OCI-LY3 (cell line): ENCODE measurements around the gene C1QTNF4.

ENCODE experiments used
- EZH2phosphoT487 ChIP-seq: fragments of 200-600 bp; shearing (Covaris generic); IDR thresholded peaks from 2 replicates; pipeline ENCODE4 v1.6.1; 2018; ENCODE audit warnings: antibody characterized with exemption, mixed run types, low read depth
- TF ChIP-seq, protein P1 (sequence below): fragments of 200-600, 300-600 bp; sonication (generic); IDR thresholded peaks from 2 replicates; pipeline ENCODE4 v1.5.1; 2014; ENCODE audit warnings: antibody characterized with exemption, low read length, low read depth

DNA sequence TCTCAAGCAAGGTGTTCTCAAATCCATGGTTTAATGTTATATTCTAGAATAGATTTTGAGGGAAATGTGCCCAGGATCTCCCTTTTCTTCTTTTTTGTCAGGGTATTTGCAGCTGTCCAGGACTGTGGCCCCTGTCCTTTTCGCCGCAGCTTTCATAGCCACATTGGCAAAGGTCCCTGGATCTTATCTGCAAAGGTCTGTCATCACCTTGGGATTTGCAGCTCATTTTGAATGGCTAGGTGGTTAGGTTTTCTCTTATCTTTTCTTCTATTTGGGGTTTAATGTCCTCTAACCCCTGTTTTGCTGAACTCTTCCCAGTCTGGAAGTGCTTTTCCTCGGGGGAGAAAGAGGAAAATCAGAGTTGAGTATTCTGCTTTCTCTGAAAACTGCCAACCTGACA is 11.7 kb upstream of the C1QTNF4 start:
- TF ChIP-seq, protein P1, sequence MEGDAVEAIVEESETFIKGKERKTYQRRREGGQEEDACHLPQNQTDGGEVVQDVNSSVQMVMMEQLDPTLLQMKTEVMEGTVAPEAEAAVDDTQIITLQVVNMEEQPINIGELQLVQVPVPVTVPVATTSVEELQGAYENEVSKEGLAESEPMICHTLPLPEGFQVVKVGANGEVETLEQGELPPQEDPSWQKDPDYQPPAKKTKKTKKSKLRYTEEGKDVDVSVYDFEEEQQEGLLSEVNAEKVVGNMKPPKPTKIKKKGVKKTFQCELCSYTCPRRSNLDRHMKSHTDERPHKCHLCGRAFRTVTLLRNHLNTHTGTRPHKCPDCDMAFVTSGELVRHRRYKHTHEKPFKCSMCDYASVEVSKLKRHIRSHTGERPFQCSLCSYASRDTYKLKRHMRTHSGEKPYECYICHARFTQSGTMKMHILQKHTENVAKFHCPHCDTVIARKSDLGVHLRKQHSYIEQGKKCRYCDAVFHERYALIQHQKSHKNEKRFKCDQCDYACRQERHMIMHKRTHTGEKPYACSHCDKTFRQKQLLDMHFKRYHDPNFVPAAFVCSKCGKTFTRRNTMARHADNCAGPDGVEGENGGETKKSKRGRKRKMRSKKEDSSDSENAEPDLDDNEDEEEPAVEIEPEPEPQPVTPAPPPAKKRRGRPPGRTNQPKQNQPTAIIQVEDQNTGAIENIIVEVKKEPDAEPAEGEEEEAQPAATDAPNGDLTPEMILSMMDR = no peak
- no peak for TF ChIP-seq EZH2phosphoT487
